ENCODE results near the gene FOXL3. TPM values are rescaled to one million over a fixed set of nuclear protein-coding genes. Genes with fewer than 3 reads are reported as not detected.
A peak's percentile ranks its signal among the peaks of the same experiment; 100 is the strongest.

Gene FOXL3
- total RNA-seq, 6 experiments from 2014 or later = not detected

- Histone ChIP-seq H3K27ac (no peak overlapping the region), H3K4me3 (no peak overlapping the region), H3K27me3 (no peaks in the 10 kb centered on the region), H3K9me3 (no peaks in the 10 kb centered on the region), H3K36me3 (peaks cover 0 to 71% (median 35%) of the 10 kb centered on the region in 4 donors), H3K4me1 (no peaks in the 10 kb centered on the region)
- no CpG with 5 or more reads among the region's 29 CpGs for WGBS (ENCODE audit: insufficient coverage, low coverage, low lambda C conversion rate, missing lambda C conversion rate)
- TF ChIP-seq POLR2A (IDR thresholded peaks at IDR 0.05) (no peak), CTCF (IDR thresholded peaks at IDR 0.05) (no peak)
- ATAC-seq = no peak
- intact Hi-C loops (cut with DNase I) = no loop called here
- DNase-seq = peak in 2 of 3 donors; percentile 8 to 43
These were observed 32.9 kb upstream of the FOXL3 start for GRCh38 chr7:256981-257646.

- ATAC-seq (no peak), DNase-seq (peak in 1 of 3 donors; percentile 35)
- no CpG with 5 or more reads among the region's 5 CpGs for WGBS (ENCODE audit: insufficient coverage, low coverage, low lambda C conversion rate, missing lambda C conversion rate)
- Histone ChIP-seq H3K27ac (no peak overlapping the region), H3K36me3 (peaks cover 0 to 66% (median 33%) of the 10 kb centered on the region in 4 donors), H3K4me3 (no peak overlapping the region), H3K9me3 (no peaks in the 10 kb centered on the region), H3K4me1 (no peaks in the 10 kb centered on the region), H3K27me3 (no peaks in the 10 kb centered on the region)
- TF ChIP-seq CTCF (IDR thresholded peaks at IDR 0.05) (no peak), POLR2A (IDR thresholded peaks at IDR 0.05) (no peak)
- intact Hi-C loops (cut with DNase I) = no loop called here
These were observed 32.4 kb upstream of the FOXL3 start for GRCh38 chr7:257647-257992.

GRCh38 chr7:258476-259190 lies 31.3 kb upstream of the FOXL3 start:
- H3K36me3 ChIP-seq = peaks cover 0 to 60% (median 32%) of the 10 kb centered on the region in 4 donors
- intact Hi-C loops (cut with DNase I) = no loop called here
- H3K27ac ChIP-seq = no peak overlapping the region
- 100% methylated on average over 8 of the region's 31 CpGs for WGBS (ENCODE audit: insufficient coverage, low coverage, low lambda C conversion rate, missing lambda C conversion rate)
- H3K9me3 ChIP-seq = no peaks in the 10 kb centered on the region
- TF ChIP-seq POLR2A (IDR thresholded peaks at IDR 0.05) (no peak), CTCF (IDR thresholded peaks at IDR 0.05) (no peak)
- DNase-seq (peak in 1 of 3 donors; percentile 48), ATAC-seq (no peak)
- H3K4me3 ChIP-seq = no peak overlapping the region
- no peaks in the 10 kb centered on the region for H3K27me3 ChIP-seq
- H3K4me1 ChIP-seq = no peaks in the 10 kb centered on the region

- no peaks in the 10 kb centered on the region for H3K27me3 ChIP-seq
- WGBS (ENCODE audit: insufficient coverage, low coverage, low lambda C conversion rate, missing lambda C conversion rate) = no CpG with 5 or more reads among the region's 15 CpGs
- intact Hi-C loops (cut with DNase I) = no loop called here
- peak in 1 of 4 donors; percentile 2 for ATAC-seq
- H3K36me3 ChIP-seq = peaks cover 0 to 58% (median 32%) of the 10 kb centered on the region in 4 donors
- no peak overlapping the region for H3K27ac ChIP-seq
- H3K9me3 ChIP-seq = no peaks in the 10 kb centered on the region
- H3K4me3 ChIP-seq = no peak overlapping the region
- no peak for TF ChIP-seq POLR2A (IDR thresholded peaks at IDR 0.05)
- no peak for TF ChIP-seq CTCF (IDR thresholded peaks at IDR 0.05)
- peak in 1 of 3 donors; percentile 55 for DNase-seq
- no peaks in the 10 kb centered on the region for H3K4me1 ChIP-seq
These were observed 30.8 kb upstream of the FOXL3 start for GRCh38 chr7:259191-259505.

Data from right lobe of liver (tissue), 6 donors.